Fibroblast of lung (primary cell): ENCODE results near the gene TENM4. TPM values are rescaled to one million over a fixed set of nuclear protein-coding genes. Genes with fewer than 3 reads are reported as not detected.
"Not testable (repeated sequence)": the region's sequence is repeated elsewhere in the genome, so short reads cannot be mapped to it uniquely, and the experiment has no call there.

Source experiments
- DNase-seq, 2 donors: peaks; one replicate each; pipeline versions ENCODE4 v3.0.0 to v3.0.0-alpha.2; 2010; ENCODE audit warnings: low read depth in 2 of 2
- H2AFZ ChIP-seq: 2 replicates; pipeline ENCODE4 v1.5.1; 2012; ENCODE audit warnings: low read length, control low read depth, inconsistent platforms
- H3K27ac ChIP-seq: 2 replicates; pipeline ENCODE4 v1.5.1; 2011; ENCODE audit warnings: low read length, control low read depth; ENCODE audit not compliant: insufficient read depth
- H3K27me3 ChIP-seq: 2 replicates; pipeline ENCODE4 v1.5.1; 2011; ENCODE audit warnings: mild to moderate bottlenecking, low read length; ENCODE audit not compliant: control insufficient read depth, insufficient read depth
- H3K36me3 ChIP-seq: 2 replicates; pipeline ENCODE4 v1.5.1; 2011; ENCODE audit warnings: low read length; ENCODE audit not compliant: control insufficient read depth, insufficient read depth
- H3K4me1 ChIP-seq: 2 replicates; pipeline ENCODE4 v1.5.1; 2011; ENCODE audit warnings: low read length; ENCODE audit not compliant: control insufficient read depth, insufficient read depth; ENCODE audit errors: extremely low read depth
- H3K4me2 ChIP-seq: 2 replicates; pipeline ENCODE4 v1.5.1; 2011; ENCODE audit warnings: low read length, control low read depth; ENCODE audit not compliant: insufficient read depth; ENCODE audit errors: extremely low read depth
- H3K4me3 ChIP-seq, 4 experiments: fragments of 200-600 bp in 1 of 4; sonication (generic) in 1 of 4; replicated peaks in 1 of 4; 2 replicates each; pipeline ENCODE4 v1.5.1; 2011 to 2016; ENCODE audit warnings: low read length in 4 of 4, low read depth in 3 of 4, mild to moderate bottlenecking in 3 of 4, control low read depth in 2 of 4, inconsistent platforms in 1 of 4, mixed read lengths in 1 of 4; ENCODE audit not compliant: insufficient read depth in 1 of 4; ENCODE audit errors: control extremely low read depth in 1 of 4
- H3K79me2 ChIP-seq: 2 replicates; pipeline ENCODE4 v1.5.1; 2012; ENCODE audit warnings: mild to moderate bottlenecking, low read length, inconsistent platforms; ENCODE audit not compliant: control insufficient read depth, insufficient read depth
- H3K9ac ChIP-seq: 2 replicates; pipeline ENCODE4 v1.5.1; 2011; ENCODE audit warnings: mild to moderate bottlenecking, low read length, control low read depth; ENCODE audit not compliant: insufficient read depth
- H3K9me3 ChIP-seq: 2 replicates; pipeline ENCODE4 v1.5.1; 2012; ENCODE audit warnings: low read depth, low read length; ENCODE audit not compliant: control insufficient read depth, insufficient read depth
- H4K20me1 ChIP-seq: 2 replicates; pipeline ENCODE4 v1.5.1; 2011; ENCODE audit warnings: low read length; ENCODE audit not compliant: control insufficient read depth, insufficient read depth; ENCODE audit errors: extremely low read depth
- CTCF ChIP-seq, 2 donors: IDR thresholded peaks in 1 of 2; conservative IDR thresholded peaks in 1 of 2; 1 replicate in 1 of 2; 2 replicates in 1 of 2; pipeline ENCODE4 v1.5.1; 2011 to 2012; ENCODE audit warnings: low read length in 2 of 2, control low read depth in 1 of 2, inconsistent platforms in 1 of 2, low read depth in 1 of 2, mild to moderate bottlenecking in 1 of 2
- EZH2 ChIP-seq: IDR thresholded peaks from 2 replicates; pipeline ENCODE4 v1.5.1; 2012; ENCODE audit warnings: low read length, control low read depth, mild to moderate bottlenecking; ENCODE audit errors: missing control alignments
- polyA plus RNA-seq, 2 donors: library from polyadenylated mRNA; depleted of rRNA in 1 of 2; stranded (reverse) in 1 of 2; unstranded in 1 of 2; fragments of >200 nt; gene quantifications; 2 replicates each; pipeline ENCODE4 v1.2.1, GENCODE V29; 2011 to 2012; ENCODE audit warnings: missing spikeins in 1 of 2
- total RNA-seq: library from RNA; depleted of rRNA; stranded (reverse); fragments of >200 nt; gene quantifications from 2 replicates; pipeline ENCODE4 v1.2.1, GENCODE V29; 2014

Gene TENM4
- total and polyA plus RNA-seq, 2 donors (not counting 1 experiment from before 2014, with no cell fraction given) = 4.6 to 48.4 TPM

GRCh38 chr11:79193663-79194310 lies 247.0 kb downstream of the TENM4 start:
- Histone ChIP-seq H2AFZ (no peak overlapping the region), H3K27me3 (no peaks in the 10 kb centered on the region), H3K4me1 (peaks cover under 1% of the 10 kb centered on the region), H3K27ac (no peak overlapping the region), H4K20me1 (no peaks in the 10 kb centered on the region), H3K9me3 (no peaks in the 10 kb centered on the region), H3K4me3 (no peak overlapping the region), H3K4me2 (no peak overlapping the region), H3K36me3 (no peaks in the 10 kb centered on the region), H3K79me2 (no peaks in the 10 kb centered on the region), H3K9ac (no peak overlapping the region)
- no peak for TF ChIP-seq EZH2
- no peak for TF ChIP-seq CTCF (conservative IDR thresholded peaks at IDR 0.05 in 1 of 2, IDR thresholded peaks at IDR 0.05 in 1 of 2; ENCODE audit: low read depth in 1 of 2, low read length in 2 of 2)
- no peak for DNase-seq

- H3K79me2 ChIP-seq = no peaks in the 10 kb centered on the region
- H3K36me3 ChIP-seq = no peaks in the 10 kb centered on the region
- no peak for DNase-seq
- no peak overlapping the region for H3K4me3 ChIP-seq
- H3K27me3 ChIP-seq = no peaks in the 10 kb centered on the region
- no peaks in the 10 kb centered on the region for H3K4me1 ChIP-seq
- H2AFZ ChIP-seq = no peak overlapping the region
- H3K9ac ChIP-seq = no peak overlapping the region
- no peak overlapping the region for H3K27ac ChIP-seq
- H3K4me2 ChIP-seq = no peak overlapping the region
- TF ChIP-seq CTCF (conservative IDR thresholded peaks at IDR 0.05 in 1 of 2, IDR thresholded peaks at IDR 0.05 in 1 of 2; ENCODE audit: low read depth in 1 of 2, low read length in 2 of 2) = no peak
- no peak for TF ChIP-seq EZH2
- H3K9me3 ChIP-seq = no peaks in the 10 kb centered on the region
- no peaks in the 10 kb centered on the region for H4K20me1 ChIP-seq
These were observed 248.0 kb downstream of the TENM4 start for GRCh38 chr11:79192836-79193235.

GRCh38 chr11:79191716-79192115 lies 249.1 kb downstream of the TENM4 start:
- not testable (repeated sequence) for H4K20me1 ChIP-seq, H3K9me3 ChIP-seq, H3K27ac ChIP-seq, H3K79me2 ChIP-seq, H3K27me3 ChIP-seq, H3K4me2 ChIP-seq, DNase-seq, H3K36me3 ChIP-seq, H3K9ac ChIP-seq, H3K4me3 ChIP-seq, H2AFZ ChIP-seq, H3K4me1 ChIP-seq

- H2AFZ ChIP-seq, H3K27ac ChIP-seq: not testable (repeated sequence)
These were observed 250.3 kb downstream of the TENM4 start for GRCh38 chr11:79190553-79190952.

More at GRCh38 chr11:79190553-79190952, 250.3 kb downstream of the TENM4 start:
- not testable (repeated sequence) for H3K4me3 ChIP-seq, H3K79me2 ChIP-seq, H3K4me2 ChIP-seq, DNase-seq, H3K27me3 ChIP-seq, H3K4me1 ChIP-seq, H3K36me3 ChIP-seq, H4K20me1 ChIP-seq, H3K9me3 ChIP-seq, H3K9ac ChIP-seq
